Neural progenitor cell (in vitro differentiated cells): Measurements from ENCODE around the gene TSSK2. TPM values are rescaled to one million over a fixed set of nuclear protein-coding genes. Genes with fewer than 3 reads are reported as not detected.
A peak's percentile ranks its signal among the peaks of the same experiment; 100 is the strongest.

Experiments
- DNase-seq: peaks from one replicate; pipeline ENCODE4 v3.0.0-alpha.2; 2016; ENCODE audit warnings: low spot score
- H2AFZ ChIP-seq: fragments of 200-600 bp; sonication (generic); replicated peaks from 2 replicates; pipeline ENCODE4 v1.6.1; 2016; ENCODE audit warnings: antibody characterized with exemption
- H3F3A ChIP-seq: fragments of 200-600 bp; sonication (generic); 2 replicates; pipeline ENCODE4 v1.6.1; 2016; ENCODE audit warnings: antibody characterized with exemption, low read depth
- H3K27ac ChIP-seq: fragments of 200-600 bp; sonication (generic); 2 replicates; pipeline ENCODE4 v1.5.1; 2016; ENCODE audit warnings: mild to moderate bottlenecking
- H3K27me3 ChIP-seq: fragments of 200-600 bp; sonication (generic); 2 replicates; pipeline ENCODE4 v1.6.1; 2016; ENCODE audit warnings: mild to moderate bottlenecking, moderate library complexity
- H3K36me3 ChIP-seq: fragments of 200-600 bp; sonication (generic); 2 replicates; pipeline ENCODE4 v1.5.1; 2016
- H3K4me1 ChIP-seq: fragments of 200-600 bp; sonication (generic); 2 replicates; pipeline ENCODE4 v1.6.1; 2016; ENCODE audit warnings: mixed run types
- H3K4me2 ChIP-seq: fragments of 200-600 bp; sonication (generic); 2 replicates; pipeline ENCODE4 v1.6.1; 2016
- H3K4me3 ChIP-seq: fragments of 200-600 bp; sonication (generic); 2 replicates; pipeline ENCODE4 v1.5.1; 2016
- H3K79me2 ChIP-seq: fragments of 200-600 bp; sonication (generic); 2 replicates; pipeline ENCODE4 v1.6.1; 2016; ENCODE audit warnings: low read depth
- H3K9ac ChIP-seq: fragments of 200-600 bp; sonication (generic); 2 replicates; pipeline ENCODE4 v1.6.1; 2016
- H3K9me3 ChIP-seq: fragments of 200-600 bp; sonication (generic); 2 replicates; pipeline ENCODE4 v1.5.1; 2016; ENCODE audit warnings: low read depth
- H4K20me1 ChIP-seq: fragments of 200-600 bp; sonication (generic); 2 replicates; pipeline ENCODE4 v1.6.1; 2016; ENCODE audit warnings: low read depth
- H3K27ac Mint-ChIP-seq: 3 replicates; pipeline ENCODE4 v1.8.0; 2021; ENCODE audit warnings: mixed read lengths
- H3K27me3 Mint-ChIP-seq: 2 replicates; pipeline ENCODE4 v1.8.0; 2022; ENCODE audit warnings: low read depth, mild to moderate bottlenecking, inconsistent platforms, moderate library complexity, mixed read lengths; ENCODE audit not compliant: insufficient read depth
- H3K36me3 Mint-ChIP-seq: 3 replicates; pipeline ENCODE4 v1.8.0; 2021; ENCODE audit warnings: mixed read lengths
- H3K4me1 Mint-ChIP-seq: 3 replicates; pipeline ENCODE4 v1.8.0; 2021; ENCODE audit warnings: mixed read lengths
- H3K4me3 Mint-ChIP-seq: 3 replicates; pipeline ENCODE4 v1.8.0; 2021; ENCODE audit warnings: mild to moderate bottlenecking, moderate library complexity, mixed read lengths
- H3K9me3 Mint-ChIP-seq: 3 replicates; pipeline ENCODE4 v1.8.0; 2020; ENCODE audit warnings: mixed read lengths
- CTCF ChIP-seq: fragments of 200-600 bp; sonication (generic); IDR thresholded peaks from 2 replicates; pipeline ENCODE4 v1.5.1; 2017; ENCODE audit warnings: antibody characterized with exemption, mild to moderate bottlenecking
- EZH2 ChIP-seq: fragments of 200-600 bp; sonication (generic); IDR thresholded peaks from 2 replicates; pipeline ENCODE4 v1.6.1; 2017; ENCODE audit warnings: antibody characterized with exemption, mild to moderate bottlenecking, moderate library complexity
- EZH2phosphoT487 ChIP-seq: fragments of 200-600 bp; sonication (generic); IDR thresholded peaks from 2 replicates; pipeline ENCODE4 v1.6.1; 2017; ENCODE audit warnings: antibody characterized with exemption
- total RNA-seq: library from RNA; depleted of rRNA; stranded (reverse); fragments of >200 nt; gene quantifications from 2 replicates; pipeline ENCODE4 v1.2.3, GENCODE V29; 2015; ENCODE audit warnings: low replicate concordance

TSSK2 gene
- total RNA-seq, 1 donor from 2014 or later: not detected

DNA sequence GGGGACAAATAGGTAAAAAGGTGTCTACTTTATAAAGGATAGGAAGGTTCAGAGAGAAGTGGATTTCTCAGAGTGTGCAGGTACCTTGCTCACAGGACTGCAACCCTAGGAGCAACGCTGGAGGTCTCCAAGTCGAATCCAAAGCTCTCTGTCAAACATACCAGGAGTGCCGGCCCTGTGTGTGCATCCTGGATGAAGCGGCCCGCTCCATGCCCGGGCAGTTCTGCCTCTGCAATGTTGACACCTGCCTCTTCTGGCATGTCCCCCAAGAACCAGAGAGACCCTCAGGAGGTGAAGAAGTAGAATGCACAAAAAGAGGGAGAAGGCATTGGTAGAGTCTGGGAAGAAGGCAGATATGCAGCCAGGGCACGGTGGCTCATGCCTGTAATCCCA lies 3.1 kb upstream of the TSSK2 start:
- Histone ChIP-seq H3K9me3 (no peaks in the 10 kb centered on the region), H3K27me3 (no peaks in the 10 kb centered on the region), H4K20me1 (no peaks in the 10 kb centered on the region), H3K4me3 (no peak overlapping the region), H3K4me2 (no peak overlapping the region), H3K36me3 (no peaks in the 10 kb centered on the region), H3K79me2 (no peaks in the 10 kb centered on the region), H2AFZ (no peak overlapping the region), H3K9ac (no peak overlapping the region), H3K27ac (no peak overlapping the region), H3K4me1 (no peaks in the 10 kb centered on the region), H3F3A (peaks cover 3% of the 10 kb centered on the region)
- TF ChIP-seq EZH2: no peak
- TF ChIP-seq EZH2phosphoT487: no peak
- TF ChIP-seq CTCF: no peak
- peaks cover 3% of the 10 kb centered on the region for H3K4me1 Mint-ChIP-seq
- H3K27me3 Mint-ChIP-seq: peaks cover 8% of the 10 kb centered on the region
- DNase-seq: no peak
- H3K36me3 Mint-ChIP-seq: peaks cover 7% of the 10 kb centered on the region
- no peak overlapping the region for H3K27ac Mint-ChIP-seq
- H3K4me3 Mint-ChIP-seq: no peak overlapping the region
- H3K9me3 Mint-ChIP-seq: no peaks in the 10 kb centered on the region

GRCh38 chr22:19128946-19129727 lies 2.0 kb upstream of the TSSK2 start:
- H4K20me1 ChIP-seq: no peaks in the 10 kb centered on the region
- no peak for DNase-seq
- no peaks in the 10 kb centered on the region for H3K9me3 ChIP-seq
- no peaks in the 10 kb centered on the region for H3K4me1 ChIP-seq
- Mint-ChIP-seq H3K27me3 (peaks cover 7% of the 10 kb centered on the region), H3K27ac (no peak overlapping the region), H3K36me3 (peaks cover 7% of the 10 kb centered on the region), H3K9me3 (no peaks in the 10 kb centered on the region), H3K4me1 (no peaks in the 10 kb centered on the region), H3K4me3 (no peak overlapping the region)
- H3K4me3 ChIP-seq: no peak overlapping the region
- H3F3A ChIP-seq: no peaks in the 10 kb centered on the region
- TF ChIP-seq EZH2: no peak
- TF ChIP-seq EZH2phosphoT487: no peak
- no peak for TF ChIP-seq CTCF
- no peaks in the 10 kb centered on the region for H3K27me3 ChIP-seq
- no peak overlapping the region for H3K4me2 ChIP-seq
- no peaks in the 10 kb centered on the region for H3K36me3 ChIP-seq
- H3K9ac ChIP-seq: no peak overlapping the region
- H2AFZ ChIP-seq: no peak overlapping the region
- no peak overlapping the region for H3K27ac ChIP-seq
- no peaks in the 10 kb centered on the region for H3K79me2 ChIP-seq

DNA sequence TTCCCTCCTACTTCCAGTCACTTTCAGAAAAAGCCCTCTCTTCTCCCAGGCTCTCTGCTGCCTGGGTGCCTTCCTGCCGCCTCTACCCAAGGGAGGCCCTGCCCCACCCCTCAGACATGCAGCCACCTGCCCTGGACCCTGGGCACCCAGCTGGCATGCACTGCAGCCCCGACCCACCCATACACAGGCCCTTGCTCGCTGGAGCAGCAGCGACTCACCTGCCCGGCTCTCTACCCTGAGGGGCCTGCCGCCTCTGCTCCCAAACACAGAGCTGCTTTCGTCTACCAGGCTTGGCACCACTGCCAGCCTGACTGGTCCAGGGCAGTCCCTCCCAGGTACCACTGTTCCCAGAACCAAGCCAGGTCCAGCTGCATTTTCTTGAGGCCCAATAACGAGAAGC lies 1.2 kb upstream of the TSSK2 start:
- Histone ChIP-seq H3K9ac (no peak overlapping the region), H3K4me3 (no peak overlapping the region), H3K36me3 (no peaks in the 10 kb centered on the region), H3K4me2 (no peak overlapping the region), H2AFZ (no peak overlapping the region), H3K27me3 (no peaks in the 10 kb centered on the region), H3K4me1 (no peaks in the 10 kb centered on the region), H3K27ac (no peak overlapping the region), H4K20me1 (no peaks in the 10 kb centered on the region), H3K79me2 (no peaks in the 10 kb centered on the region), H3F3A (no peaks in the 10 kb centered on the region), H3K9me3 (no peaks in the 10 kb centered on the region)
- Mint-ChIP-seq H3K27ac (peak overlapping the region; percentile 12), H3K9me3 (no peaks in the 10 kb centered on the region), H3K4me3 (no peak overlapping the region), H3K27me3 (peaks cover 8% of the 10 kb centered on the region), H3K4me1 (no peaks in the 10 kb centered on the region), H3K36me3 (peaks cover 7% of the 10 kb centered on the region)
- TF ChIP-seq EZH2 (no peak), EZH2phosphoT487 (no peak), CTCF (no peak)
- DNase-seq: no peak
